Ammon's horn (tissue), 1 donor: ENCODE measurements around the gene STK11.
A peak's percentile ranks its signal among the peaks of the same experiment; 100 is the strongest.
"Not testable (repeated sequence)": the region's sequence is repeated elsewhere in the genome, so short reads cannot be mapped to it uniquely, and the experiment has no call there.

Source experiments
- DNase-seq: peaks from one replicate; pipeline ENCODE4 v3.0.0-alpha.2; 2016; ENCODE audit warnings: low spot score

Gene STK11

GRCh38 chr19:1238369-1239303 is 33.1 kb downstream of the STK11 start:
- no peak for DNase-seq

- no peak for DNase-seq
Observed at GRCh38 chr19:1239420-1239795, 33.8 kb downstream of the STK11 start.

- DNase-seq: peak; percentile 92
Observed at GRCh38 chr19:1239796-1240737, 34.5 kb downstream of the STK11 start.

- DNase-seq: no peak
Observed at GRCh38 chr19:1240925-1241324, 35.3 kb downstream of the STK11 start.

- peak; percentile 97 for DNase-seq
Observed at GRCh38 chr19:1241417-1242095, 36.0 kb downstream of the STK11 start, which contains the start of gene ATP5F1D. TSS of gene ATP5F1D (plus strand) at chr19:1241751. CDS start at chr19:1241851, 100 bp downstream.

- peak; percentile 89 for DNase-seq
Observed at GRCh38 chr19:1243768-1244692, 38.5 kb downstream of the STK11 start.

- DNase-seq: no peak
Observed at GRCh38 chr19:1244693-1245451, 39.3 kb downstream of the STK11 start.

- peak; percentile 10 for DNase-seq
Observed at GRCh38 chr19:1245494-1246264, 40.1 kb downstream of the STK11 start.

- not testable (repeated sequence) for DNase-seq
Observed at GRCh38 chr19:1246265-1247087, 40.9 kb downstream of the STK11 start.

GRCh38 chr19:1247748-1248138 is 42.2 kb downstream of the STK11 start:
- no peak for DNase-seq

GRCh38 chr19:1248139-1248785 is 42.7 kb downstream of the STK11 start, which contains the start of gene MIDN:
TSS of gene MIDN (plus strand) at chr19:1248583. CDS start at chr19:1250297, 1,714 bp downstream.
- DNase-seq: peak; percentile 77

- DNase-seq: peak; percentile 73
Observed at GRCh38 chr19:1248786-1249297, 43.3 kb downstream of the STK11 start.

GRCh38 chr19:1249298-1249989 is 43.9 kb downstream of the STK11 start:
- DNase-seq: peak; percentile 93

GRCh38 chr19:1249990-1250436 is 44.4 kb downstream of the STK11 start:
- no peak for DNase-seq

- DNase-seq: peak; percentile 83
Observed at GRCh38 chr19:1250437-1251260, 45.1 kb downstream of the STK11 start.
